ENCODE results near the gene FAM53A.

Gene FAM53A

DNA sequence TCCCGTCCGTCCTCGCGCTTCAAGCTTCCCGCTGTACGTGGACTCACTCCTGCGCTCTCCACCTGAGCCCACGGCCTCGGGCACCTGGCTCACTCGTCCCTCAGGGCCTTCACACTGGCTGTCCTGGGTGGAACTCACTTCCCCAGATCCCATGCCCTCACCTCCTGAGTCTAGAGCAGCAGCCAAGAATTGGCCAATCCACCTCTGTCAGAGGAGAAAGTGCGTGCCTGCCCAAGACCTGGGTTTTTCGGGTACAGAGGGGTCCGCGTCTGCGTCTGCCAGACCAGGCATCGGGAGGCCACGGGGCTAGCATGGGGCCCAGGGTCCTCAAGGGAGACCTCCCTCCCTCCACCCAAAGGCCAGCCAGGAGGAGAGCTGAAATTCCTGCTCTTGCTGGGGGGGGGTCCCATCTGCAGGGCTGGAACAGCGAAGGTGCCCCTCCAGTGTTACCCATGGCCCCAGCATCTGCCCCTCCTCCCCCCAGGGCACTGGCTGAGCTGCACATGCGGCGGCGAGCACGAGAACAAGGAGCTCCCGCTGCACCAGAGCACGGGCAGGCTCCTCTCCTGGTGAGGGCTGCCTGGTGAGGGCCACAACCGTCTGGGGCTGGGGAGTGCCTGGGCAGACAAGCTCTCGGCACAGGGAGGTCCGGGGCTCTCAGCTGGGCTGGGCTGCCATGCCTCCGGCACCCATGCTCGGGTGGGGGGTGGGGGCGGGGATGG is 47.5 kb downstream of the FAM53A start:
- TF ChIP-seq, protein P1, sequence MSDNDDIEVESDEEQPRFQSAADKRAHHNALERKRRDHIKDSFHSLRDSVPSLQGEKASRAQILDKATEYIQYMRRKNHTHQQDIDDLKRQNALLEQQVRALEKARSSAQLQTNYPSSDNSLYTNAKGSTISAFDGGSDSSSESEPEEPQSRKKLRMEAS (IDR thresholded peaks at IDR 0.05) = no peak
- TF ChIP-seq, protein P2, sequence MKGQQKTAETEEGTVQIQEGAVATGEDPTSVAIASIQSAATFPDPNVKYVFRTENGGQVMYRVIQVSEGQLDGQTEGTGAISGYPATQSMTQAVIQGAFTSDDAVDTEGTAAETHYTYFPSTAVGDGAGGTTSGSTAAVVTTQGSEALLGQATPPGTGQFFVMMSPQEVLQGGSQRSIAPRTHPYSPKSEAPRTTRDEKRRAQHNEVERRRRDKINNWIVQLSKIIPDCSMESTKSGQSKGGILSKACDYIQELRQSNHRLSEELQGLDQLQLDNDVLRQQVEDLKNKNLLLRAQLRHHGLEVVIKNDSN (IDR thresholded peaks at IDR 0.05) = no peak
- TF ChIP-seq EGR1 (IDR thresholded peaks at IDR 0.05) = no peak
- no peak for TF ChIP-seq NFIC (IDR thresholded peaks at IDR 0.05)
- TF ChIP-seq FOXM1 (IDR thresholded peaks at IDR 0.05; ENCODE audit: borderline replicate concordance, low read depth) = no peak
- TF ChIP-seq TEAD4 (IDR thresholded peaks at IDR 0.05) = no peak
- no peak for TF ChIP-seq EP300 (IDR thresholded peaks at IDR 0.05; ENCODE audit: borderline replicate concordance)
- TF ChIP-seq, protein P3, sequence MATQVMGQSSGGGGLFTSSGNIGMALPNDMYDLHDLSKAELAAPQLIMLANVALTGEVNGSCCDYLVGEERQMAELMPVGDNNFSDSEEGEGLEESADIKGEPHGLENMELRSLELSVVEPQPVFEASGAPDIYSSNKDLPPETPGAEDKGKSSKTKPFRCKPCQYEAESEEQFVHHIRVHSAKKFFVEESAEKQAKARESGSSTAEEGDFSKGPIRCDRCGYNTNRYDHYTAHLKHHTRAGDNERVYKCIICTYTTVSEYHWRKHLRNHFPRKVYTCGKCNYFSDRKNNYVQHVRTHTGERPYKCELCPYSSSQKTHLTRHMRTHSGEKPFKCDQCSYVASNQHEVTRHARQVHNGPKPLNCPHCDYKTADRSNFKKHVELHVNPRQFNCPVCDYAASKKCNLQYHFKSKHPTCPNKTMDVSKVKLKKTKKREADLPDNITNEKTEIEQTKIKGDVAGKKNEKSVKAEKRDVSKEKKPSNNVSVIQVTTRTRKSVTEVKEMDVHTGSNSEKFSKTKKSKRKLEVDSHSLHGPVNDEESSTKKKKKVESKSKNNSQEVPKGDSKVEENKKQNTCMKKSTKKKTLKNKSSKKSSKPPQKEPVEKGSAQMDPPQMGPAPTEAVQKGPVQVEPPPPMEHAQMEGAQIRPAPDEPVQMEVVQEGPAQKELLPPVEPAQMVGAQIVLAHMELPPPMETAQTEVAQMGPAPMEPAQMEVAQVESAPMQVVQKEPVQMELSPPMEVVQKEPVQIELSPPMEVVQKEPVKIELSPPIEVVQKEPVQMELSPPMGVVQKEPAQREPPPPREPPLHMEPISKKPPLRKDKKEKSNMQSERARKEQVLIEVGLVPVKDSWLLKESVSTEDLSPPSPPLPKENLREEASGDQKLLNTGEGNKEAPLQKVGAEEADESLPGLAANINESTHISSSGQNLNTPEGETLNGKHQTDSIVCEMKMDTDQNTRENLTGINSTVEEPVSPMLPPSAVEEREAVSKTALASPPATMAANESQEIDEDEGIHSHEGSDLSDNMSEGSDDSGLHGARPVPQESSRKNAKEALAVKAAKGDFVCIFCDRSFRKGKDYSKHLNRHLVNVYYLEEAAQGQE (IDR thresholded peaks at IDR 0.05; ENCODE audit: low read depth) = no peak
- no peak for TF ChIP-seq CEBPB (IDR thresholded peaks at IDR 0.05)
- no peak for TF ChIP-seq YY1 (IDR thresholded peaks at IDR 0.05; ENCODE audit: low read depth)
- TF ChIP-seq RAD21 (IDR thresholded peaks at IDR 0.05; ENCODE audit: low read depth) = no peak

DNA sequence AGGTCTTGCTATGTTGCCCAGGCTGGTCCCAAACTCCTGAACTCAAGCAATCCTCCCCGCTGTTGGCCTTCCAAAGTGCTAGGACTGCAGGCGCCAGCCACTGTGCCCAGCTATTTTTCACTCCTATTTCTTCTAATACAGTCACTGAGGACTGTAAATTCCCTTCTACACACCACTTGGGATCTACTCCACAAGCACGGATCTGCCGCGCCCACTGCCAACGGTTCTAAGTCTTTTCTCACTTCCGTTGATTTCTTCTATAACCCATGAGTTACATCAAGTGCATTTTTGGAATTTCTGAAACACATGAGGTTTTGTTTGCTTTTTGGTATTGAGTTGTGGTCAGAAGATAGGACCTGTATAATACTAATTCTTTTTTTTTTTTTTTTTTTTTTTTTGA is 48.6 kb downstream of the FAM53A start:
- TF ChIP-seq, protein P2 (IDR thresholded peaks at IDR 0.05) = no peak
- TF ChIP-seq YY1 (IDR thresholded peaks at IDR 0.05; ENCODE audit: low read depth) (no peak), CEBPB (IDR thresholded peaks at IDR 0.05) (no peak), RAD21 (IDR thresholded peaks at IDR 0.05; ENCODE audit: low read depth) (no peak), ZBTB7A (IDR thresholded peaks at IDR 0.05; ENCODE audit: low read depth) (no peak), TCF12 (IDR thresholded peaks at IDR 0.05; ENCODE audit: low read depth) (no peak), CREB1 (IDR thresholded peaks at IDR 0.05; ENCODE audit: low read depth) (no peak), EP300 (IDR thresholded peaks at IDR 0.05; ENCODE audit: borderline replicate concordance) (no peak)
- TF ChIP-seq, protein P1 (IDR thresholded peaks at IDR 0.05) = no peak
- TF ChIP-seq, protein P3 (IDR thresholded peaks at IDR 0.05; ENCODE audit: low read depth) = no peak

DNA sequence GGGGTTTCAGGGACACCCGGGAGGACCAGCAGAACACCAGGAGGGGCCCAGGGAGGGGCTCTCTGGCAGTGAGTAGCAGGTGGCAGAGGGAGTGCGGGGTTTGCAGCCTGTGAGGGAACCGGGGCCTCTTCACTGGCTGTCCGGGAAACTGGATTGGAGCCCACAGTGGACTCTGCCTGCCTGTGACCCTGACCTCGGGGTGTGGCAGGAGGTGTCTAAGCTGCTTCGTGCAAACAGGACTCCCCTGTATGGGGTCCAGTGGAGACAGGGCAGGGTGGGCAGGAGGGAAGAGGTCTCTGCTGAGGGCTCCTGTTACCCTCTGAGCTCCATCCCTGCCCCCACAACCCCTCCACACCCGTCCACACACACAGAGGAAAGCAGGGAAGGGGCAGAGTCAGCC is 50.1 kb downstream of the FAM53A start:
- TF ChIP-seq NFIC (IDR thresholded peaks at IDR 0.05) = no peak
- no peak for TF ChIP-seq RAD21 (IDR thresholded peaks at IDR 0.05; ENCODE audit: low read depth)
- TF ChIP-seq, protein P3 (IDR thresholded peaks at IDR 0.05; ENCODE audit: low read depth) = no peak

DNA sequence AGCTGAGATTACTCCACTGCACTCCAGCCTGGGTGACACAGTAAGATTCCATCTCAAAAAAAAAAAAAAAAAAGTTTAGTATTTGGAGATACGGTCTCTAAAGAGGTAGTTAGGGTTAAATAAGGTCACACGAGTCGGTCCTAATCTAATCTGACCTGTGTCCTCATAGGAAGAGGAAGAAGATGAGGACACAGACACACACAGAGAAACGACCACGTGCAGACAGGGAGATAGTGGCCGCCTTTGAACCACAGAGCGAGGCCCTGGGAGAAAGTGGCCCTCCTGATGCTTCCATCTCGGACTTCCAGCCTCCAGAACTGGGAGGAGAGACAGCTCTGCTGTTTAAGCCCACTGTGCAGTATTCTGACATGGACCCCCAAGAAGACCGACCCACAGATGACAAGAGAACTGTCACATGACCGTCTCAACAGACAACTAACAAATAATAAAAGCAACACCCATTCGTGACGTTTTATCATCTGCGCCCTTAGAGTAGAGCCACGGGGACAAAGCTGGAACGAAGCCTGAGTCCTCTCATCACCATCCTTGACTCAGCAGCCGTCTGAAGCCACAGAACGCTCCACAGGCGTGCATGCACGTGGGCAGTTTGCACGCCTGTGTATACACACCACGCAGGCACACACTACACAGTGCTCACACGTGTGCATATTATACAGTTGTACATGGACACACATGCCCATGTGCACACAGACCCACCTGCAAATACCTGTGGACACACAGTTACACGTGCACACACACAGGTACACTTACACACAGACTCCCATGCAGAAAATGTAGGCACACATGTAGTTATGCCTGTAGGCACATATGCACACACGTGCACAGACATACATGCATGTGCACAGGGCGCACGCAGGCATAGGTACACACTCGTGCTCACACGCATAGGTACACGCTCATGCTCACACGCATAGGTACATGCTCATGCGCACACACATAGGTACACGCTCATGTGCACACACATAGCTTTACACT is 51.7 kb downstream of the FAM53A start:
- no peak for TF ChIP-seq CEBPB (IDR thresholded peaks at IDR 0.05)
- TF ChIP-seq, protein P2 (IDR thresholded peaks at IDR 0.05) = no peak
- TF ChIP-seq TAF1 (IDR thresholded peaks at IDR 0.05; ENCODE audit: low read depth) = no peak
- TF ChIP-seq, protein P3 (IDR thresholded peaks at IDR 0.05; ENCODE audit: low read depth) = no peak
- no peak for TF ChIP-seq TCF12 (IDR thresholded peaks at IDR 0.05; ENCODE audit: low read depth)
- no peak for TF ChIP-seq FOXM1 (IDR thresholded peaks at IDR 0.05; ENCODE audit: borderline replicate concordance, low read depth)
- no peak for TF ChIP-seq NFIC (IDR thresholded peaks at IDR 0.05)
- TF ChIP-seq EGR1 (IDR thresholded peaks at IDR 0.05) = no peak
- no peak for TF ChIP-seq EP300 (IDR thresholded peaks at IDR 0.05; ENCODE audit: borderline replicate concordance)
- TF ChIP-seq CREB1 (IDR thresholded peaks at IDR 0.05; ENCODE audit: low read depth) = no peak
- no peak for TF ChIP-seq RAD21 (IDR thresholded peaks at IDR 0.05; ENCODE audit: low read depth)
- TF ChIP-seq YY1 (IDR thresholded peaks at IDR 0.05; ENCODE audit: low read depth) = no peak
- TF ChIP-seq ZBTB7A (IDR thresholded peaks at IDR 0.05; ENCODE audit: low read depth) = no peak
- TF ChIP-seq, protein P1 (IDR thresholded peaks at IDR 0.05) = no peak
- no peak for TF ChIP-seq TEAD4 (IDR thresholded peaks at IDR 0.05)
